Duodenal mucosa (tissue), 2 donors: Measurements from ENCODE around the gene MGAT2.
A peak's percentile ranks its signal among the peaks of the same experiment; 100 is the strongest.

Experiments used
- H3K27ac ChIP-seq: one replicate; pipeline ENCODE4 v1.7.0; 2013; ENCODE audit warnings: low read depth, low read length
- H3K27me3 ChIP-seq, 2 donors: one replicate each; pipeline ENCODE4 v1.7.0; 2013; ENCODE audit warnings: low read length in 2 of 2, control low read depth in 1 of 2; ENCODE audit not compliant: insufficient read depth in 2 of 2, control insufficient read depth in 1 of 2
- H3K36me3 ChIP-seq, 2 donors: one replicate each; pipeline ENCODE4 v1.7.0; 2013; ENCODE audit warnings: low read length in 2 of 2, control low read depth in 1 of 2; ENCODE audit not compliant: insufficient read depth in 2 of 2, control insufficient read depth in 1 of 2
- H3K4me1 ChIP-seq, 2 donors: one replicate each; pipeline ENCODE4 v1.7.0; 2013; ENCODE audit warnings: low read length in 2 of 2, control low read depth in 1 of 2; ENCODE audit not compliant: insufficient read depth in 2 of 2, control insufficient read depth in 1 of 2
- H3K4me3 ChIP-seq, 2 donors: one replicate each; pipeline ENCODE4 v1.7.0; 2013; ENCODE audit warnings: low read length in 2 of 2, low read depth in 1 of 2
- H3K9ac ChIP-seq, 2 donors: one replicate each; pipeline ENCODE4 v1.7.0; 2013; ENCODE audit warnings: low read length in 2 of 2, low read depth in 1 of 2
- H3K9me3 ChIP-seq, 2 donors: one replicate each; pipeline ENCODE4 v1.7.0; 2013; ENCODE audit warnings: low read length in 2 of 2, control low read depth in 1 of 2; ENCODE audit not compliant: control insufficient read depth in 1 of 2

The MGAT2 gene

GRCh38 chr14:49623941-49624839 is 3.6 kb downstream of the MGAT2 start:
- H3K9me3 ChIP-seq: no peaks in the 10 kb centered on the region
- H3K4me1 ChIP-seq: peaks cover 19 to 20% of the 10 kb centered on the region in 2 donors
- H3K36me3 ChIP-seq: no peaks in the 10 kb centered on the region
- no peaks in the 10 kb centered on the region for H3K27me3 ChIP-seq
- H3K27ac ChIP-seq: no peak overlapping the region
- peak overlapping the region; percentile 85 to 95 for H3K4me3 ChIP-seq
- peak overlapping the region in 1 of 2 donors; percentile 8 for H3K9ac ChIP-seq

DNA sequence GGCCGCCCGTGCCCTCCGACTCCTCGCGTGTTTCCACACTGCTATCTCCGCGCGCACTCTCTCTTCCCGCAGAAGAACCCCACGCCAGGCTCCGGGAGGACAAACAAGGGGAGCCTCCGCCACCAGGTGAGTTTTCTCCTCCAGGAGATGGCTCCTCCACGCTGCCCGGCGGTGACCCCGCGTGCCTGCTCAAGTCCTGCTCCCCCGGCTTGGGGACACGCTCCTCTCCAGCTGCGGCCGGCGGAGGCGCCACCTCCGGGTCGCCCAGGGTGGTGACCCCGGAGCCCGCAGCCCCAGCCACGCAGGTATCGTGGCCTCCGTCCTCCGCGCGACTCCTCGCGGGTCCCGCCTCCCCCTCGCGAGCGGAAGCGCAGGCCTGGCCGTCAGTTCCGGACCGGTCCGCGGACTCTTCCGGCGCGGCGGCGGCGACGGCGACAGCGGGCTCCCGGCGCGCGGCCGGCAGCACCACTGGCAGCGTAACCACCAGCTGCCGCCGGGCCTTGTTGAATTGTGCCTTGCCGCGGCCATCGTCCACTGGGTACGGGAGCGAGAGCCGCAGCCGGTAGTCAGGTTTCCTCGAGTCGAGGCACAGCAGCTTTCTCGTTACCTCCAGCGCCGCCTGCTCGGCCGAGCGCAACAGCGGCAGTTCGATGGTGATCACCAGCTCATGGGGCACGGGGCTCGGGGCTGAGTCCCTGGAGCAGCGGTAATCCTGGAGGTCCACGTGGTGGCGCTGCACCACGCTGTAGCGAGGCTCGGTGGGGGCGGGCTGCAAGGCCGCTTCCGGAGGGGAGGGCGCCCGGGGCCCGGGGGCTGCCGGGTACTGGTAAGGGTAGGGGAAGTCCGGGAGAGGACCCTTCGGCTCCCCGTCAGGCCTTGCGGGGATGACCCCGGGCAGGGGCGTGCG is 13.3 kb downstream of the MGAT2 start:
- Histone ChIP-seq H3K9me3 (no peaks in the 10 kb centered on the region), H3K4me3 (peak overlapping the region; percentile 92 to 96), H3K27ac (peak overlapping the region; percentile 98), H3K4me1 (peaks cover 3 to 10% of the 10 kb centered on the region in 2 donors), H3K36me3 (peaks cover 4 to 6% of the 10 kb centered on the region in 2 donors), H3K9ac (peak overlapping the region; percentile 95 to 96), H3K27me3 (no peaks in the 10 kb centered on the region)

DNA sequence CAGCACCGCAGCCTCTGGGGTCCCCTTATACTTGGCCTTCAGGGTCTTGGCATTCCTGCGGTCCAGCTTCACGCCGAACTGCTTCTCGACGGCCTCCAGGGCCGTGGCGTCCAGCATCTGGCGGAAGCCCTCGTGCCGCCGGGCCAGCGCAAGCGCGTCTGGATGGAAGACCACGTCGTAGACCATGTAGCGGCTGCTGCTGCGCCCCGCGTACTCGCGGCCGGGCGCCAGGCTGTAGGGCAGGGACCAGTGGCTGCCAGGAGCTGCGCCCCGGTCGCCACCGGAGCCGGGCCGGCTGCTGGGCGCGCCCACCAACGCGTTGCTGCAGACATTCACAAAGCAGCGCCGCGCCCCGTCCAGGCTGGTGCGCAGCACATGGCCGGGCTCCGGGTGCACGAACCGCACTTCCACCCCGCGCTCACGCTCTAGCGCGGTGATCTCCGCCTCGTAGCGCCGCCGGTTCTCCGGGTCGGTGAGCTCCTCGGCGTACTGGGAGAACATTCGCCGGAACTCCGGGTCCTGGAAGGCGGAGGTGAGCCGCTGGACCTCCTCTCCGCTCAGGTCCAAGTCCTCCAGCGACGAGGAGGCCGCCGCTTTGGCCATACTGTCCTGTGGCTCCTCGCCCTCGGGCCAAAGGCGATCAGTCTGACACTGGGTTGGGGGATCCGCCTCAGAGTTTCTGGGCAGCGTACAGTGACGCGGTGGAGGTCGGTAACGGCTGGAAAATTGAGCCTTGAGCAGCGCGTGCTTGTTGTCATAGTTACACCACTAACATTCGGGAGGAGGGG is 14.1 kb downstream of the MGAT2 start, which contains the start of gene DNAAF2:
TSS of gene DNAAF2 (minus strand) at position 698 of the 788 bp plus-strand sequence. CDS start at position 603, 95 bp downstream.
- peaks cover 3 to 10% of the 10 kb centered on the region in 2 donors for H3K4me1 ChIP-seq
- H3K9ac ChIP-seq: peak within 1 kb of the TSS; percentile 95 to 96
- peak within 1 kb of the TSS; percentile 98 for H3K27ac ChIP-seq
- H3K36me3 ChIP-seq: peaks cover 6 to 7% of the 10 kb centered on the region in 2 donors
- H3K4me3 ChIP-seq: peak within 1 kb of the TSS; percentile 92 to 96
- H3K27me3 ChIP-seq: no peaks in the 10 kb centered on the region
- H3K9me3 ChIP-seq: no peaks in the 10 kb centered on the region

DNA sequence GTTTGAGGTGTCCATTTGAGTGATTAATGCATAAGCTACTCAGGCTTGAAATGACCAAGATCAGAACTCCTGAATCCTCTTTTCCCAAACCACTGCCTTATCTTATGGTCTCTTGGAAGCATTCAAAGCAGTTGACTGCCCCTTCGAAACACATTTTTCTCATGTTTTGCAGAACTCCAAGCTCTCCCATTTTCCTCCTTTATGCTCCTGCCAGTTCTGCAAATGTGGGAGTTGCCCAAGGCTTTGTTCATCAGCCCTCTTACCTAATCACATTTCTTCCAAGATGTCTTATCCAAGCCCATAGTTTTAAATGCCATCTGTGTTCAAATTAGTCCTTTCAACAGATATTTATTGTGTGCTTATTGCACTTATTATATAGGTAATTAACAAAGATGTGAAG is 16.3 kb downstream of the MGAT2 start:
- H3K4me3 ChIP-seq: no peak overlapping the region
- no peaks in the 10 kb centered on the region for H3K9me3 ChIP-seq
- H3K4me1 ChIP-seq: peaks cover 9 to 29% of the 10 kb centered on the region in 2 donors
- no peaks in the 10 kb centered on the region for H3K27me3 ChIP-seq
- H3K9ac ChIP-seq: no peak overlapping the region
- no peak overlapping the region for H3K27ac ChIP-seq
- H3K36me3 ChIP-seq: peaks cover 6 to 7% of the 10 kb centered on the region in 2 donors

- Histone ChIP-seq H3K4me1 (peaks cover 15 to 36% of the 10 kb centered on the region in 2 donors), H3K27me3 (no peaks in the 10 kb centered on the region), H3K36me3 (peaks cover 6 to 7% of the 10 kb centered on the region in 2 donors), H3K9ac (no peak overlapping the region), H3K27ac (no peak overlapping the region), H3K4me3 (no peak overlapping the region), H3K9me3 (no peaks in the 10 kb centered on the region)
Observed at GRCh38 chr14:49637534-49638078, 17.0 kb downstream of the MGAT2 start.

DNA sequence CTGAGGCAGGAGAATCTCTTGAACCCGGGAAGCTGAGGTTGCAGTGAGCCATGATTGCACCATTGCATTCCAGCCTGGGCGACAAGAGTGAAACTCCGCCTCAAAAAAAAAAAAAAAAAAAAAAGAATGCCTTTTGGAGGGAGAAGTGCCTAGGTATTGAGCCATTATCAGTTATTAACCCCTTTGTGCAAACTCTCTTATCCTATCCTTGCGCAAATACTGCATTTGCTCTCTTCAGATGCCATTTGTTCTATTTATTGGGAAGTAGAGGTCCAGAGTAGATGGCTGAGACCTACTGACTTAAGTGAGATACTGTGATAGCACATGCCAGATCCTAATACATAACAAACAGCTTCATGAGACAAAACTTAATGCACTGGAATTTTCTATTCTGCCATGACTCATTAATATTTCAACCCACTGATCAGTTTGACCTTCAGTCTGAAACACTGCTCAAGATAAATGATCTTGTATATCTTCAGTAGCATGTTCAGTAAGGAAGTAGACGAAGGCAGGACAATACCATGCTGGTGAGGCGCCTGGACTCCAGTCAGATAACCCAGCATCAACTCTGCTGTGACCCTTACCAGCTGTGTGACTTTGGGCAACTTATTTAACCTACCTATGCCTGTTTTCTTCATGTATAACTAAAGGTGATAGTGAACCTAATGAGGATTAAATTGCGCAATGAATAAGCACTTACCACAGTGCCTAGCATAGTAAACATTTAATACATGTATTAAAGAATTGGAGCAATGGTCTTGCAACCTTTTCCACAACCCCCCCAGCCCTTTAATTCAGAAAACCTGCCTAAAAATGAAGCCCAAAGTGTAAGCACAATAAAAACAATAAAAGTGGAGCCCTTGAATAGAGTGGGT is 20.2 kb downstream of the MGAT2 start:
- Histone ChIP-seq H3K36me3 (peaks cover 6 to 7% of the 10 kb centered on the region in 2 donors), H3K27ac (no peak overlapping the region), H3K27me3 (no peaks in the 10 kb centered on the region), H3K9ac (no peak overlapping the region), H3K4me1 (peaks cover 15 to 36% of the 10 kb centered on the region in 2 donors), H3K4me3 (peak overlapping the region in 1 of 2 donors; percentile 6), H3K9me3 (no peaks in the 10 kb centered on the region)

GRCh38 chr14:49641697-49642129 is 21.1 kb downstream of the MGAT2 start:
- Histone ChIP-seq H3K4me3 (peak overlapping the region; percentile 1 to 27), H3K36me3 (peaks cover 6 to 7% of the 10 kb centered on the region in 2 donors), H3K27ac (no peak overlapping the region)

DNA sequence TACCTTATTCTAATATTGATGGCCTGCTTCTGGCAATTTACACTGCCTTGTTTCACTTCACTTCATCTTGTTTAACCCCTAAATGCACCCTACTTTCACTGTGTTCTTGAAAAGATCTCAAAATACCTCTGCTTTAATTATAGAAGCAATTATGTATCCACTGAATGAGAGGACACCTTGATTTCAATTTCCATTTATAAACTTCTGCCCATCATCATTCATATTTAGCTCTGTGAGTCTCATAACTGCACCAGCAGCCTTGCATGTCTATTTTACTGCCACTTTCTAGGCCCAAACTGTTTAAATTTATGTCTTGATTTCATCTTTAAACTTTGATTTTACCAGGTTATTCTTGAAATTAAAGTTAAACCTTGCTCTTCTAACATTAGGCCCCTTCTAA is 21.6 kb downstream of the MGAT2 start:
- H3K4me1 ChIP-seq: peaks cover 15 to 26% of the 10 kb centered on the region in 2 donors
- H3K36me3 ChIP-seq: peaks cover 6 to 7% of the 10 kb centered on the region in 2 donors
- no peak overlapping the region for H3K27ac ChIP-seq
- H3K4me3 ChIP-seq: peak overlapping the region; percentile 1 to 27
- H3K9me3 ChIP-seq: no peaks in the 10 kb centered on the region
- H3K27me3 ChIP-seq: no peaks in the 10 kb centered on the region
- H3K9ac ChIP-seq: no peak overlapping the region

More at GRCh38 chr14:49641697-49642129, 21.1 kb downstream of the MGAT2 start:
- Histone ChIP-seq H3K27me3 (no peaks in the 10 kb centered on the region), H3K9me3 (no peaks in the 10 kb centered on the region), H3K4me1 (peaks cover 15 to 29% of the 10 kb centered on the region in 2 donors), H3K9ac (no peak overlapping the region)
